Limb (tissue), 2 donors: ENCODE measurements around the gene CRHR1.
A peak's percentile ranks its signal among the peaks of the same experiment; 100 is the strongest.
"Not testable (repeated sequence)": the region's sequence is repeated elsewhere in the genome, so short reads cannot be mapped to it uniquely, and the experiment has no call there.

ENCODE experiments used
- DNase-seq, 2 donors: peaks; one replicate each; pipeline ENCODE4 v3.0.0-alpha.2; 2016; ENCODE audit errors: extremely low spot score in 2 of 2

CRHR1 gene

GRCh38 chr17:45784293-45784740, at the start of gene CRHR1:
TSS of gene CRHR1 (plus strand) at chr17:45784320. CDS start at chr17:45784545, 225 bp downstream.
- DNase-seq: no peak

- DNase-seq: no peak
These were observed 49.5 kb upstream of the CRHR1 start for GRCh38 chr17:45734598-45734997.

GRCh38 chr17:45735488-45735887, 48.6 kb upstream of the CRHR1 start:
- no peak for DNase-seq

- DNase-seq: no peak
These were observed 44.3 kb upstream of the CRHR1 start for GRCh38 chr17:45739786-45740185.

GRCh38 chr17:45740553-45741330, 43.4 kb upstream of the CRHR1 start:
- DNase-seq: no peak

GRCh38 chr17:45742251-45742650, 41.9 kb upstream of the CRHR1 start:
- no peak for DNase-seq

GRCh38 chr17:45743626-45744326, 40.3 kb upstream of the CRHR1 start:
- no peak for DNase-seq

- DNase-seq: not testable (repeated sequence)
These were observed 39.3 kb upstream of the CRHR1 start for GRCh38 chr17:45744826-45745225.

GRCh38 chr17:45745601-45746494, 38.3 kb upstream of the CRHR1 start:
- DNase-seq: no peak

- DNase-seq: peak in 1 of 2 donors; percentile 21
These were observed 36.2 kb upstream of the CRHR1 start for GRCh38 chr17:45747911-45748310.

- DNase-seq: no peak
These were observed 35.3 kb upstream of the CRHR1 start for GRCh38 chr17:45748731-45749310.

- no peak for DNase-seq
These were observed 34.2 kb upstream of the CRHR1 start for GRCh38 chr17:45749831-45750335.

- DNase-seq: no peak
These were observed 33.2 kb upstream of the CRHR1 start for GRCh38 chr17:45750779-45751440.

- DNase-seq: no peak
These were observed 32.7 kb upstream of the CRHR1 start for GRCh38 chr17:45751466-45751865.

- no peak for DNase-seq
These were observed 31.9 kb upstream of the CRHR1 start for GRCh38 chr17:45752246-45752645.

- DNase-seq: no peak
These were observed 30.4 kb upstream of the CRHR1 start for GRCh38 chr17:45753645-45754225.

- DNase-seq: no peak
These were observed 29.1 kb upstream of the CRHR1 start for GRCh38 chr17:45755050-45755449.

- DNase-seq: no peak
These were observed 27.7 kb upstream of the CRHR1 start for GRCh38 chr17:45756266-45756991.

- no peak for DNase-seq
These were observed 26.5 kb upstream of the CRHR1 start for GRCh38 chr17:45757431-45758218.
